DOHH2 (cell line): ENCODE results near the gene ZFAND3.

Source experiments
- CTCF ChIP-seq: fragments of 200-600 bp; sonication (generic); IDR thresholded peaks from one replicate; pipeline ENCODE4 v1.5.1; 2014; ENCODE audit warnings: antibody characterized with exemption, mild to moderate bottlenecking, low read depth, low read length; ENCODE audit not compliant: poor library complexity, severe bottlenecking
- EZH2phosphoT487 ChIP-seq: fragments of 200-600 bp; sonication (generic); IDR thresholded peaks from 2 replicates; pipeline ENCODE4 v1.6.1; 2017; ENCODE audit warnings: borderline replicate concordance, mild to moderate bottlenecking, antibody characterized with exemption, low read length, moderate library complexity, mixed read lengths

- no peak for TF ChIP-seq CTCF
- TF ChIP-seq EZH2phosphoT487 = peak; percentile 59; the same call in 1 of the 2 replicates
Observed at GRCh38 chr6:37783856-37784584, 35.5 kb upstream of the ZFAND3 start.
